Sigmoid colon (tissue), 4 donors: Measurements from ENCODE around the gene TFG.

ENCODE experiments used
- CTCF ChIP-seq, 4 experiments: fragments of 450-650 bp in 3 of 4; fragments of 200-600 bp in 1 of 4; IDR thresholded peaks; one replicate each; pipeline ENCODE4 v1.5.1; 2016 to 2019; ENCODE audit warnings: antibody characterized with exemption in 4 of 4, mild to moderate bottlenecking in 3 of 4, moderate library complexity in 2 of 4
- EP300 ChIP-seq, 4 donors: sonication (generic); formaldehyde crosslinking; IDR thresholded peaks; one replicate each; pipeline ENCODE4 v1.6.1; 2017; ENCODE audit warnings: antibody characterized with exemption in 4 of 4
- POLR2A ChIP-seq, 2 donors: fragments of 450-650 bp; IDR thresholded peaks; one replicate each; pipeline ENCODE4 v1.6.1; 2016; ENCODE audit warnings: antibody characterized with exemption in 2 of 2, mild to moderate bottlenecking in 2 of 2, moderate library complexity in 2 of 2

GRCh38 chr3:100765437-100765975 is 56.2 kb downstream of the TFG start:
- TF ChIP-seq POLR2A (IDR thresholded peaks at IDR 0.05) = no peak
- no peak for TF ChIP-seq CTCF (IDR thresholded peaks at IDR 0.05)
- TF ChIP-seq EP300 (IDR thresholded peaks at IDR 0.05) = no peak
